Endodermal cell (in vitro differentiated cells): ENCODE data around the gene PRR30. TPM values are rescaled to one million over a fixed set of nuclear protein-coding genes. Genes with fewer than 3 reads are reported as not detected.

Source experiments
- DNase-seq: peaks from one replicate; pipeline ENCODE4 v3.0.0-alpha.2; 2017
- H3K27ac ChIP-seq: 2 replicates; pipeline ENCODE4 v1.5.1; 2013; ENCODE audit warnings: mild to moderate bottlenecking, low read depth, low read length, moderate library complexity
- H3K27me3 ChIP-seq: 2 replicates; pipeline ENCODE4 v1.6.1; 2013; ENCODE audit warnings: mild to moderate bottlenecking, low read length, moderate library complexity; ENCODE audit not compliant: insufficient read depth, control insufficient read depth, poor library complexity, severe bottlenecking
- H3K36me3 ChIP-seq: 2 replicates; pipeline ENCODE4 v1.7.0; 2013; ENCODE audit warnings: mild to moderate bottlenecking, low read length, moderate library complexity; ENCODE audit not compliant: control insufficient read depth, insufficient read depth
- H3K4me1 ChIP-seq: one replicate; pipeline ENCODE4 v1.7.0; 2013; ENCODE audit warnings: low read length; ENCODE audit not compliant: control insufficient read depth, insufficient read depth
- H3K4me3 ChIP-seq: 2 replicates; pipeline ENCODE4 v1.5.1; 2013; ENCODE audit warnings: mild to moderate bottlenecking, low read length, moderate library complexity
- H3K9ac ChIP-seq: 2 replicates; pipeline ENCODE4 v1.6.1; 2013; ENCODE audit warnings: mild to moderate bottlenecking, low read length, moderate library complexity; ENCODE audit not compliant: poor library complexity, severe bottlenecking; ENCODE audit errors: extremely low read depth
- H3K9me3 ChIP-seq: 2 replicates; pipeline ENCODE4 v1.6.1; 2013; ENCODE audit warnings: mild to moderate bottlenecking, low read length, moderate library complexity; ENCODE audit not compliant: control insufficient read depth
- H3K27ac Mint-ChIP-seq: 2 replicates; pipeline ENCODE4 v1.8.0; 2020; ENCODE audit warnings: mixed read lengths
- H3K27me3 Mint-ChIP-seq: 2 replicates; pipeline ENCODE4 v1.8.0; 2021; ENCODE audit warnings: mild to moderate bottlenecking, mixed read lengths; ENCODE audit not compliant: insufficient read depth
- H3K36me3 Mint-ChIP-seq: 2 replicates; pipeline ENCODE4 v1.8.0; 2020; ENCODE audit warnings: low read depth, mixed read lengths
- H3K4me1 Mint-ChIP-seq: 2 replicates; pipeline ENCODE4 v1.8.0; 2020; ENCODE audit warnings: mixed read lengths
- H3K4me3 Mint-ChIP-seq: 2 replicates; pipeline ENCODE4 v1.8.0; 2020; ENCODE audit warnings: mild to moderate bottlenecking, moderate library complexity, mixed read lengths
- H3K9me3 Mint-ChIP-seq: 2 replicates; pipeline ENCODE4 v1.8.0; 2020; ENCODE audit warnings: mild to moderate bottlenecking, mixed read lengths
- CTCF ChIP-seq: fragments of 200-600 bp; sonication (generic); conservative IDR thresholded peaks from 2 replicates; pipeline ENCODE4 v1.5.0; 2021; ENCODE audit warnings: antibody characterized with exemption, mild to moderate bottlenecking
- WGBS, 2 experiments: methylation state at CpG; one replicate each; pipeline versions ENCODE4 v1.1.5 to v1.1.7; 2013; ENCODE audit warnings: missing lambda C conversion rate in 2 of 2, mixed read lengths in 1 of 2; ENCODE audit not compliant: insufficient coverage in 1 of 2, insufficient read length in 1 of 2; 5-methylcytosine and 5-hydroxymethylcytosine counted together
- total RNA-seq, 2 donors: library from RNA; stranded (reverse); fragmentation: NEBNext Ultra II Directional in 1 of 2; extraction: Animal tissue kit (Norgen Biotek cat#: 25700) in 1 of 2; gene quantifications; 2 replicates in 1 of 2; 3 replicates in 1 of 2; pipeline ENCODE4 v1.2.1, GENCODE V29; 2021

The PRR30 gene
- total RNA-seq, 2 donors from 2014 or later = not detected

- TF ChIP-seq CTCF = peak; percentile 40
- Mint-ChIP-seq H3K27me3 (peaks cover 2% of the 10 kb centered on the region), H3K4me1 (no peaks in the 10 kb centered on the region), H3K36me3 (no peaks in the 10 kb centered on the region), H3K27ac (no peak overlapping the region), H3K9me3 (no peaks in the 10 kb centered on the region), H3K4me3 (no peak overlapping the region)
- Histone ChIP-seq H3K9ac (no peak overlapping the region), H3K27ac (no peak overlapping the region), H3K9me3 (no peaks in the 10 kb centered on the region), H3K4me3 (no peak overlapping the region), H3K4me1 (no peaks in the 10 kb centered on the region), H3K27me3 (no peaks in the 10 kb centered on the region), H3K36me3 (no peaks in the 10 kb centered on the region)
- peak; percentile 69 for DNase-seq
- 87 to 90% methylated on average over 6 to 8 of the region's 8 CpGs for WGBS, 2 experiments
Measured at GRCh38 chr2:27152102-27152795, 13.0 kb upstream of the PRR30 start.

GRCh38 chr2:27150639-27151230 is 11.5 kb upstream of the PRR30 start:
- Histone ChIP-seq H3K27ac (no peak overlapping the region), H3K9ac (no peak overlapping the region), H3K36me3 (no peaks in the 10 kb centered on the region), H3K4me3 (no peak overlapping the region), H3K9me3 (no peaks in the 10 kb centered on the region), H3K27me3 (no peaks in the 10 kb centered on the region), H3K4me1 (no peaks in the 10 kb centered on the region)
- no peak overlapping the region for H3K27ac Mint-ChIP-seq
- 73 to 92% methylated on average over 2 to 7 of the region's 8 CpGs for WGBS, 2 experiments
- no peak for TF ChIP-seq CTCF
- no peak for DNase-seq
- H3K9me3 Mint-ChIP-seq = no peaks in the 10 kb centered on the region
- no peak overlapping the region for H3K4me3 Mint-ChIP-seq
- no peaks in the 10 kb centered on the region for H3K4me1 Mint-ChIP-seq
- peaks cover 2% of the 10 kb centered on the region for H3K27me3 Mint-ChIP-seq
- H3K36me3 Mint-ChIP-seq = no peaks in the 10 kb centered on the region

GRCh38 chr2:27149570-27150405 is 10.6 kb upstream of the PRR30 start:
- Mint-ChIP-seq H3K4me3 (no peak overlapping the region), H3K36me3 (no peaks in the 10 kb centered on the region), H3K9me3 (no peaks in the 10 kb centered on the region), H3K27ac (no peak overlapping the region), H3K27me3 (peaks cover 2% of the 10 kb centered on the region), H3K4me1 (no peaks in the 10 kb centered on the region)
- whole genome bisulfite sequencing, 2 experiments = 93 to 97% methylated on average over 21 to 29 of the region's 29 CpGs
- Histone ChIP-seq H3K27ac (no peak overlapping the region), H3K27me3 (no peaks in the 10 kb centered on the region), H3K36me3 (no peaks in the 10 kb centered on the region), H3K4me1 (no peaks in the 10 kb centered on the region), H3K9ac (no peak overlapping the region), H3K4me3 (no peak overlapping the region), H3K9me3 (no peaks in the 10 kb centered on the region)
- DNase-seq = no peak
- TF ChIP-seq CTCF = no peak
